CD4-positive, alpha-beta T cell (primary cell): ENCODE data around the gene HS6ST3. TPM values are rescaled to one million over a fixed set of nuclear protein-coding genes. Genes with fewer than 3 reads are reported as not detected.

ENCODE experiments used
- ATAC-seq: fragments of 200-7000 bp; cut with Tn5 transposase; one replicate; pipeline ENCODE4 v1.10.0; 2022; ENCODE audit warnings: mild to moderate bottlenecking; ENCODE audit not compliant: poor library complexity
- CTCF ChIA-PET: fragments of 350-600 bp; sonication (Branson Sonifier 250); formaldehyde crosslinking; loops from one replicate; lab custom pipeline; 2021; ENCODE audit warnings: antibody characterized with exemption, inconsistent platforms; lab: Charles Lee
- POLR2A ChIA-PET: fragments of 350-600 bp; sonication (Branson Sonifier 250); formaldehyde crosslinking; loops from one replicate; lab custom pipeline; 2021; ENCODE audit warnings: antibody characterized with exemption, inconsistent platforms; lab: Charles Lee
- DNase-seq, 14 experiments: peaks; one replicate each; pipeline ENCODE4 v3.0.0-alpha.2; 2013 to 2020; ENCODE audit warnings: mixed read lengths in 2 of 14
- H3K27ac ChIP-seq, 2 donors: one replicate each; pipeline versions ENCODE4 v1.5.1 to v1.7.0; 2013; ENCODE audit warnings: low read length in 2 of 2, low read depth in 1 of 2, mild to moderate bottlenecking in 1 of 2
- H3K27me3 ChIP-seq, 2 experiments: 1 replicate in 1 of 2; 2 replicates in 1 of 2; pipeline versions ENCODE4 v1.6.1 to v1.7.0; 2013; ENCODE audit warnings: low read length in 2 of 2, control low read depth in 1 of 2, mild to moderate bottlenecking in 1 of 2, moderate library complexity in 1 of 2; ENCODE audit not compliant: insufficient read depth in 2 of 2, control insufficient read depth in 1 of 2
- H3K36me3 ChIP-seq: one replicate; pipeline ENCODE4 v1.6.1; 2013; ENCODE audit warnings: low read length, control low read depth; ENCODE audit not compliant: insufficient read depth
- H3K4me1 ChIP-seq: one replicate; pipeline ENCODE4 v1.6.1; 2013; ENCODE audit warnings: low read length, control low read depth; ENCODE audit not compliant: insufficient read depth
- H3K4me3 ChIP-seq: one replicate; pipeline ENCODE4 v1.5.1; 2013; ENCODE audit warnings: mild to moderate bottlenecking, low read length, moderate library complexity
- H3K9me3 ChIP-seq, 2 experiments: 1 replicate in 1 of 2; 2 replicates in 1 of 2; pipeline versions ENCODE4 v1.6.1 to v1.7.0; 2013; ENCODE audit warnings: low read length in 2 of 2, mild to moderate bottlenecking in 2 of 2, control low read depth in 1 of 2, moderate library complexity in 1 of 2; ENCODE audit not compliant: control insufficient read depth in 1 of 2, insufficient read depth in 1 of 2
- H3K27ac Mint-ChIP-seq: one replicate; pipeline ENCODE4 v1.8.0; 2020; ENCODE audit warnings: mixed read lengths
- H3K27me3 Mint-ChIP-seq: one replicate; pipeline ENCODE4 v1.8.0; 2021; ENCODE audit warnings: mixed read lengths
- H3K36me3 Mint-ChIP-seq: one replicate; pipeline ENCODE4 v1.8.0; 2021; ENCODE audit warnings: low read depth, mixed read lengths
- H3K4me1 Mint-ChIP-seq: one replicate; pipeline ENCODE4 v1.8.0; 2021; ENCODE audit warnings: low read depth, mixed read lengths
- H3K4me3 Mint-ChIP-seq: one replicate; pipeline ENCODE4 v1.8.0; 2020; ENCODE audit warnings: mild to moderate bottlenecking, mixed read lengths
- H3K9me3 Mint-ChIP-seq: one replicate; pipeline ENCODE4 v1.8.0; 2020; ENCODE audit warnings: mixed read lengths
- CTCF ChIP-seq: fragments of 200-600 bp; IDR thresholded peaks from one replicate; pipeline ENCODE4 v1.8.0; 2022; ENCODE audit warnings: antibody characterized with exemption, mild to moderate bottlenecking
- intact Hi-C, 2 experiments: fragments of 100-400 bp; cut with DNase I in 1 of 2; cut with micrococcal nuclease in 1 of 2; formaldehyde crosslinking; loops; one replicate each; pipeline versions ENCODE4 v1.15.1 to v1.9.0; 2023 to 2025; cut with DNase I, micrococcal nuclease
- total RNA-seq, 174 experiments: library from RNA in 2 of 174; stranded (reverse) in 2 of 174; gene quantifications; one replicate each; pipeline ENCODE4 v1.2.3 and lab custom pipeline; 2021 to 2026

The HS6ST3 gene
- total RNA-seq, 2 experiments from 2014 or later, result not detected

GRCh38 chr13:96684469-96684868 is 594.6 kb downstream of the HS6ST3 start:
- ATAC-seq, result no peak
- Mint-ChIP-seq H3K4me3 (no peak overlapping the region), H3K4me1 (no peaks in the 10 kb centered on the region), H3K27me3 (no peaks in the 10 kb centered on the region), H3K27ac (no peak overlapping the region), H3K36me3 (no peaks in the 10 kb centered on the region), H3K9me3 (peaks cover 6% of the 10 kb centered on the region)
- Histone ChIP-seq H3K9me3 (no peaks in the 10 kb centered on the region), H3K27ac (no peak overlapping the region), H3K27me3 (no peaks in the 10 kb centered on the region), H3K36me3 (no peaks in the 10 kb centered on the region), H3K4me1 (no peaks in the 10 kb centered on the region), H3K4me3 (no peak overlapping the region)
- TF ChIP-seq CTCF, result no peak
- intact Hi-C loops, result no loop called here
- ChIA-PET CTCF (no interaction called here), POLR2A (no interaction called here)
- no peak for DNase-seq

DNA sequence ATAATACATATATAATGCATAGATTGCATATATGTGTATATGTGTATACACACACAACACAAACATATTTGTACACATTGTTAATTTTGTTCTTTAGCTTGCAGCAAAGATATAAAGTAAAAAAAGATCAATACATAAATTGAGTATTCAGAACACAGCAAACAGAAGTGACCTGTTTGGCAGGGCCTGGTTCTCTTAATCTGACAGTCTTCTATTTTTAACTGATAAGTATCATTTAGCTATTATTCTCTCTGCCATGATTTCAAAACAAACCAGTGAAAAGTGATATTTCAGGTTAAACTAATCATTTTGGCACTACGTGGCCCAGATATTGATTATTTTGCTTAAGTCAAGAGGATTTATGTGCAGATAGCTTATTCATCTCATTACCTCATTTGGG is 595.0 kb downstream of the HS6ST3 start:
- no peak overlapping the region for H3K4me3 ChIP-seq
- ChIA-PET POLR2A (no interaction called here), CTCF (no interaction called here)
- Mint-ChIP-seq H3K4me3 (no peak overlapping the region), H3K36me3 (no peaks in the 10 kb centered on the region), H3K9me3 (peaks cover 6% of the 10 kb centered on the region), H3K4me1 (no peaks in the 10 kb centered on the region), H3K27me3 (no peaks in the 10 kb centered on the region), H3K27ac (no peak overlapping the region)
- no peak for ATAC-seq
- no peak for TF ChIP-seq CTCF
- H3K4me1 ChIP-seq, result no peaks in the 10 kb centered on the region
- no peaks in the 10 kb centered on the region for H3K36me3 ChIP-seq
- no peaks in the 10 kb centered on the region for H3K27me3 ChIP-seq
- DNase-seq, result no peak
- no peaks in the 10 kb centered on the region for H3K9me3 ChIP-seq
- intact Hi-C loops, result no loop called here
- no peak overlapping the region for H3K27ac ChIP-seq

- H3K9me3 ChIP-seq, result no peaks in the 10 kb centered on the region
- CTCF ChIA-PET, result no interaction called here
- ATAC-seq (no peak), DNase-seq (no peak)
- no peaks in the 10 kb centered on the region for H3K36me3 ChIP-seq
- no peak overlapping the region for H3K27ac ChIP-seq
- H3K36me3 Mint-ChIP-seq, result no peaks in the 10 kb centered on the region
- POLR2A ChIA-PET, result no interaction called here
- no peaks in the 10 kb centered on the region for H3K27me3 ChIP-seq
- no peak overlapping the region for H3K4me3 ChIP-seq
- H3K4me3 Mint-ChIP-seq, result no peak overlapping the region
- intact Hi-C loops, result no loop called here
- H3K4me1 ChIP-seq, result no peaks in the 10 kb centered on the region
- no peaks in the 10 kb centered on the region for H3K27me3 Mint-ChIP-seq
- H3K4me1 Mint-ChIP-seq, result no peaks in the 10 kb centered on the region
- no peak for TF ChIP-seq CTCF
- peaks cover 6% of the 10 kb centered on the region for H3K9me3 Mint-ChIP-seq
- no peak overlapping the region for H3K27ac Mint-ChIP-seq
Observed at GRCh38 chr13:96686286-96686685, 596.4 kb downstream of the HS6ST3 start.
